Measurements from ENCODE around the gene PACSIN2.
"Not testable (repeated sequence)": the region's sequence is repeated elsewhere in the genome, so short reads cannot be mapped to it uniquely, and the experiment has no call there.

The PACSIN2 gene

DNA sequence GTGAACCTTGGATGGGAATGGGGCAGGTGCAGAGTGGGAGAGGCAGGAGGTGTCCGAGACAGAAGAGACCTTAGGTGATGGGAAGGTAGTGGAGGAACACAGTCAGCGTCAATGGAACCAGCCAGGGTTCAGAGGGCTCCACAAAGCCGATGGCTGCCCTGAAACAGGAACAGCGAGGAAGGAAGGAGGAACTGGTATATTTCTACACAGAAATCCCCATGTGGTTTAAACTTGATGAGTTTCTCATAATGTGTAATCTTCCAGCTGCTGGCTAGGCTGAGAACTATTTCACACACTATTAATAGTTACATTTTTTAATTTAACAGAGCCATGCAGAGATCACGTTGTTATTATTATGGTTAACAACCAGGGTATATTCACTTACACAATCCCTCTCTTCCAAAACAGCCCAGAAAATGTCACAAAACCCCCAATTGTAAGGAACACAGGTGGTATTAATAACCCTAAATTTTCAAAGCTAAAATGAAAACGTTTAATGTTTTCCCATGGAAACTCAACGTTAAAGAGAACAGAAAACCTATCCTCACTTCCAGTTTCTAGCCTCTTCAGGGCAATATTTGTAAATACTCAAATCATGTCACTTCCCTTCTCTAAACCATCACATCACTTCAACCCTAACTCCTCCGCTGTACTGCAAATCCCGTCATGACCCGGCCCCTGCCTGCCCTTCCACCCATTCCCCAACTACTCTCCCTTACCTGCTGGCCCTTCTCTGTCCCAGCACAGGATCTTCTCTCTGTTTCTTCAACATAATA is 83.3 kb downstream of the PACSIN2 start:
- Histone ChIP-seq H3K27ac (ENCODE audit: insufficient read depth, low read length, poor library complexity, severe bottlenecking) (no peak overlapping the region), H3K36me3 (ENCODE audit: control insufficient read depth, insufficient read depth, low read length) (peaks cover 4% of the 10 kb centered on the region), H3K4me1 (ENCODE audit: control insufficient read depth, insufficient read depth, low read length, poor library complexity, severe bottlenecking) (peaks cover 9% of the 10 kb centered on the region), H3K9me3 (ENCODE audit: control insufficient read depth, low read length) (no peaks in the 10 kb centered on the region), H3K27me3 (replicated peaks; ENCODE audit: control insufficient read depth, insufficient read depth, low read length, poor library complexity, severe bottlenecking) (no peaks in the 10 kb centered on the region), H3K4me3 (ENCODE audit: insufficient read depth, low read depth, low read length, poor library complexity, severe bottlenecking) (no peak overlapping the region)
- no peak for DNase-seq

- Histone ChIP-seq H3K4me3 (ENCODE audit: insufficient read depth, low read depth, low read length, poor library complexity, severe bottlenecking) (no peak overlapping the region), H3K4me1 (ENCODE audit: control insufficient read depth, insufficient read depth, low read length, poor library complexity, severe bottlenecking) (peaks cover 9% of the 10 kb centered on the region), H3K9me3 (ENCODE audit: control insufficient read depth, low read length) (no peaks in the 10 kb centered on the region), H3K27me3 (replicated peaks; ENCODE audit: control insufficient read depth, insufficient read depth, low read length, poor library complexity, severe bottlenecking) (no peaks in the 10 kb centered on the region), H3K36me3 (ENCODE audit: control insufficient read depth, insufficient read depth, low read length) (peaks cover 4% of the 10 kb centered on the region), H3K27ac (ENCODE audit: insufficient read depth, low read length, poor library complexity, severe bottlenecking) (no peak overlapping the region)
- no peak for DNase-seq
Measured at GRCh38 chr22:42930810-42931420, 84.0 kb downstream of the PACSIN2 start.

- Histone ChIP-seq H3K36me3 (ENCODE audit: control insufficient read depth, insufficient read depth, low read length) (peaks cover 4% of the 10 kb centered on the region), H3K27me3 (replicated peaks; ENCODE audit: control insufficient read depth, insufficient read depth, low read length, poor library complexity, severe bottlenecking) (no peaks in the 10 kb centered on the region), H3K9me3 (ENCODE audit: control insufficient read depth, low read length) (no peaks in the 10 kb centered on the region), H3K27ac (ENCODE audit: insufficient read depth, low read length, poor library complexity, severe bottlenecking) (no peak overlapping the region), H3K4me1 (ENCODE audit: control insufficient read depth, insufficient read depth, low read length, poor library complexity, severe bottlenecking) (peaks cover 9% of the 10 kb centered on the region), H3K4me3 (ENCODE audit: insufficient read depth, low read depth, low read length, poor library complexity, severe bottlenecking) (no peak overlapping the region)
- no peak for DNase-seq
Measured at GRCh38 chr22:42929838-42930155, 85.2 kb downstream of the PACSIN2 start.

GRCh38 chr22:42928969-42929837 is 85.7 kb downstream of the PACSIN2 start:
- no peak overlapping the region for H3K4me3 ChIP-seq (ENCODE audit: insufficient read depth, low read depth, low read length, poor library complexity, severe bottlenecking)
- no peak for DNase-seq
- no peak overlapping the region for H3K27ac ChIP-seq (ENCODE audit: insufficient read depth, low read length, poor library complexity, severe bottlenecking)
- no peaks in the 10 kb centered on the region for H3K9me3 ChIP-seq (ENCODE audit: control insufficient read depth, low read length)
- no peaks in the 10 kb centered on the region for H3K27me3 ChIP-seq (replicated peaks; ENCODE audit: control insufficient read depth, insufficient read depth, low read length, poor library complexity, severe bottlenecking)
- peaks cover 4% of the 10 kb centered on the region for H3K36me3 ChIP-seq (ENCODE audit: control insufficient read depth, insufficient read depth, low read length)
- H3K4me1 ChIP-seq (ENCODE audit: control insufficient read depth, insufficient read depth, low read length, poor library complexity, severe bottlenecking), result peaks cover 3% of the 10 kb centered on the region

DNA sequence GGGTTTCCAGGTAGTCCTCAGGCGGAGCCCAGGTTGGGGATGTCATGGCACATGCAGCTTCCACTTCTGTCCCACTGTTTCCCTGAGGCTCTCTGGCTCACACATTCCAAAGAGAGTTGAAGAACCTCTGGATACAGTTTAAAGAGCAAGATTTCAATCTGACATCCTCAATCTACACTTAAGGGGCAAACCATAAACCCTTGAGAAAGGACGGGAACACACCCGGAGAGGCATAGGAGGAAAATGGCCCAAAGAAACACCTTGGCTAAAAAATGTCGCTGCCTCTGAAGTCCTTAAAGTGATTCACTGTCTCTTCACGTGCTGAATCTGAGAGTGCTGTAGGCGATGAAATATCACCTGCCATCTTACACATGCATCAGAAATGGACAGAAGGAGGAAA is 87.0 kb downstream of the PACSIN2 start:
- H3K27me3 ChIP-seq (replicated peaks; ENCODE audit: control insufficient read depth, insufficient read depth, low read length, poor library complexity, severe bottlenecking), result no peaks in the 10 kb centered on the region
- H3K4me3 ChIP-seq (ENCODE audit: insufficient read depth, low read depth, low read length, poor library complexity, severe bottlenecking), result no peak overlapping the region
- no peaks in the 10 kb centered on the region for H3K4me1 ChIP-seq (ENCODE audit: control insufficient read depth, insufficient read depth, low read length, poor library complexity, severe bottlenecking)
- H3K36me3 ChIP-seq (ENCODE audit: control insufficient read depth, insufficient read depth, low read length), result peaks cover 4% of the 10 kb centered on the region
- H3K9me3 ChIP-seq (ENCODE audit: control insufficient read depth, low read length), result no peaks in the 10 kb centered on the region
- no peak overlapping the region for H3K27ac ChIP-seq (ENCODE audit: insufficient read depth, low read length, poor library complexity, severe bottlenecking)
- DNase-seq, result no peak

- Histone ChIP-seq H3K27me3 (replicated peaks; ENCODE audit: control insufficient read depth, insufficient read depth, low read length, poor library complexity, severe bottlenecking) (no peaks in the 10 kb centered on the region), H3K27ac (ENCODE audit: insufficient read depth, low read length, poor library complexity, severe bottlenecking) (no peak overlapping the region), H3K4me1 (ENCODE audit: control insufficient read depth, insufficient read depth, low read length, poor library complexity, severe bottlenecking) (no peaks in the 10 kb centered on the region), H3K4me3 (ENCODE audit: insufficient read depth, low read depth, low read length, poor library complexity, severe bottlenecking) (no peak overlapping the region), H3K9me3 (ENCODE audit: control insufficient read depth, low read length) (no peaks in the 10 kb centered on the region), H3K36me3 (ENCODE audit: control insufficient read depth, insufficient read depth, low read length) (peaks cover 4% of the 10 kb centered on the region)
- no peak for DNase-seq
Measured at GRCh38 chr22:42926768-42927167, 88.2 kb downstream of the PACSIN2 start.

- H3K4me3 ChIP-seq (ENCODE audit: insufficient read depth, low read depth, low read length, poor library complexity, severe bottlenecking), result no peak overlapping the region
- no peaks in the 10 kb centered on the region for H3K9me3 ChIP-seq (ENCODE audit: control insufficient read depth, low read length)
- DNase-seq, result no peak
- peaks cover 4% of the 10 kb centered on the region for H3K36me3 ChIP-seq (ENCODE audit: control insufficient read depth, insufficient read depth, low read length)
- H3K4me1 ChIP-seq (ENCODE audit: control insufficient read depth, insufficient read depth, low read length, poor library complexity, severe bottlenecking), result no peaks in the 10 kb centered on the region
- no peak overlapping the region for H3K27ac ChIP-seq (ENCODE audit: insufficient read depth, low read length, poor library complexity, severe bottlenecking)
- H3K27me3 ChIP-seq (replicated peaks; ENCODE audit: control insufficient read depth, insufficient read depth, low read length, poor library complexity, severe bottlenecking), result no peaks in the 10 kb centered on the region
Measured at GRCh38 chr22:42926104-42926503, 88.8 kb downstream of the PACSIN2 start.

GRCh38 chr22:42925598-42925997 is 89.4 kb downstream of the PACSIN2 start:
- DNase-seq, result no peak
- Histone ChIP-seq H3K27me3 (replicated peaks; ENCODE audit: control insufficient read depth, insufficient read depth, low read length, poor library complexity, severe bottlenecking) (no peaks in the 10 kb centered on the region), H3K4me3 (ENCODE audit: insufficient read depth, low read depth, low read length, poor library complexity, severe bottlenecking) (no peak overlapping the region), H3K9me3 (ENCODE audit: control insufficient read depth, low read length) (no peaks in the 10 kb centered on the region), H3K27ac (ENCODE audit: insufficient read depth, low read length, poor library complexity, severe bottlenecking) (no peak overlapping the region), H3K36me3 (ENCODE audit: control insufficient read depth, insufficient read depth, low read length) (peaks cover 4% of the 10 kb centered on the region), H3K4me1 (ENCODE audit: control insufficient read depth, insufficient read depth, low read length, poor library complexity, severe bottlenecking) (no peaks in the 10 kb centered on the region)

DNA sequence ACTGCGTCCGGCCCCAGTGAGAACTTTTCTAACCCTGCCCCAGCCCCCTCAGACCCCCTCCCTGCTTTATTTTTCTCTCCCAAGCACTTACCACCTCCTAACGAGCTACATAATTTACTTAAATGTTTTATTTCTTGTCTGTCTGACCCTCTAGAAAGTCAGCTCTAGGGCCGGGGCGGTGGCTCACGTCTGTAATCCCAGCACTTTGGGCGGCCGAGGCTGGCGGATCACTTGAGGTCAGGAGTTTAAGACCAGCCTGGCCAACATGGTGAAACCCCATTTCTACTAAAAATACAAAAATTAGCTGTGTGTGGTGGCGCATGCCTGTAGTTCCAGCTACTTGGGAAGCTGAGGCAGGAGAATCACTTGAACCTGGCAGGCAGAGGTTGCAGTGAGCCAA is 89.9 kb downstream of the PACSIN2 start:
- H3K27me3 ChIP-seq (replicated peaks; ENCODE audit: control insufficient read depth, insufficient read depth, low read length, poor library complexity, severe bottlenecking); H3K4me3 ChIP-seq (ENCODE audit: insufficient read depth, low read depth, low read length, poor library complexity, severe bottlenecking); DNase-seq; H3K27ac ChIP-seq (ENCODE audit: insufficient read depth, low read length, poor library complexity, severe bottlenecking); H3K36me3 ChIP-seq (ENCODE audit: control insufficient read depth, insufficient read depth, low read length); H3K9me3 ChIP-seq (ENCODE audit: control insufficient read depth, low read length); H3K4me1 ChIP-seq (ENCODE audit: control insufficient read depth, insufficient read depth, low read length, poor library complexity, severe bottlenecking): not testable (repeated sequence)

- H3K4me1 ChIP-seq (ENCODE audit: control insufficient read depth, insufficient read depth, low read length, poor library complexity, severe bottlenecking), result no peaks in the 10 kb centered on the region
Measured at GRCh38 chr22:42924436-42924835, 90.5 kb downstream of the PACSIN2 start.

More at GRCh38 chr22:42924436-42924835, 90.5 kb downstream of the PACSIN2 start:
- no peak for DNase-seq
- H3K9me3 ChIP-seq (ENCODE audit: control insufficient read depth, low read length), result no peaks in the 10 kb centered on the region
- H3K36me3 ChIP-seq (ENCODE audit: control insufficient read depth, insufficient read depth, low read length), result peaks cover 4% of the 10 kb centered on the region
- H3K4me3 ChIP-seq (ENCODE audit: insufficient read depth, low read depth, low read length, poor library complexity, severe bottlenecking), result no peak overlapping the region
- no peak overlapping the region for H3K27ac ChIP-seq (ENCODE audit: insufficient read depth, low read length, poor library complexity, severe bottlenecking)
- H3K27me3 ChIP-seq (replicated peaks; ENCODE audit: control insufficient read depth, insufficient read depth, low read length, poor library complexity, severe bottlenecking), result no peaks in the 10 kb centered on the region

Data from effector memory CD4-positive, alpha-beta T cell (primary cell).